MM.1S (cell line): Measurements from ENCODE around the gene USP9X.

Source experiments
- EZH2 ChIP-seq: fragments of 300-600 bp; sonication (generic); optimal IDR thresholded peaks from 2 replicates; pipeline ENCODE3; 2017; ENCODE audit warnings: low read depth, mild to moderate bottlenecking, antibody characterized with exemption, low read length, mixed read lengths
- TF ChIP-seq, protein P1 (sequence below): fragments of 300-600 bp; sonication (generic); IDR thresholded peaks from 2 replicates; pipeline ENCODE4 v1.5.1; 2016; ENCODE audit warnings: antibody characterized with exemption, low read length, mixed read lengths

DNA sequence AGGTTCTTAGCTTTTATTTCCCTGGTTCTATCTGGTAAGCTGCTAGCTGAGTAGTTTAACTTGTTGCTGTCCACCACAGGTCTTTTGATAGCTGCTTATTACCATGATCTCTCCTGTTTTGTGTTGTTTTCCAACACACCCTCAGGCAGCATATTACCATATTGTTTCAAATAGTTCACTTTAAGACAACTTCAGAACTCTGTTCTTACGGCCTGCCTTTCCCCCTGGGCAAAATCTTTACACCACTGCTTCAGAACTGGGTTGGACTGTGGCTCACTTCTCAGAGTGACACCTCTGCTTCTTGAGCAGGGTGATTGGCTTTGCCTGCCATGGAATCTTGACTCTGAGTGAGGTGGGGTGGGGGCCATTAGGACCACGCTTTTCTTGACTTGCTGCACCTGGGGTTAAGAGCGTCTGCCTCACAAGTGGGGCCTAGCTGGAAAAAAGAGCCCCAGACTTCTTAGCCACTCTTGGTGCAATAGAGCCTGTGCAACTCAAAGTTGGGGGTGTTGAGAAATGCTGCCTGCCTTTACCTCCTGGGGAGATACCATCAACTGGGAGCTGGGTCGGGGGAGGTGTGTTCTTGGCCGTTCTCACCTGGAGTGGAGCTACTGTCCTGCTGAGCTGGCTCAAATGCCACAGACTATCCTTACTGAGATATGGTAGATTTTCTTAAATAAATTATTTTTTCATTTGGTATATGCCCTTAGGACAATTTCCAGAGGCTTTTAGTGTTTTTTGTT is 23.4 kb downstream of the USP9X start:
- TF ChIP-seq, protein P1, sequence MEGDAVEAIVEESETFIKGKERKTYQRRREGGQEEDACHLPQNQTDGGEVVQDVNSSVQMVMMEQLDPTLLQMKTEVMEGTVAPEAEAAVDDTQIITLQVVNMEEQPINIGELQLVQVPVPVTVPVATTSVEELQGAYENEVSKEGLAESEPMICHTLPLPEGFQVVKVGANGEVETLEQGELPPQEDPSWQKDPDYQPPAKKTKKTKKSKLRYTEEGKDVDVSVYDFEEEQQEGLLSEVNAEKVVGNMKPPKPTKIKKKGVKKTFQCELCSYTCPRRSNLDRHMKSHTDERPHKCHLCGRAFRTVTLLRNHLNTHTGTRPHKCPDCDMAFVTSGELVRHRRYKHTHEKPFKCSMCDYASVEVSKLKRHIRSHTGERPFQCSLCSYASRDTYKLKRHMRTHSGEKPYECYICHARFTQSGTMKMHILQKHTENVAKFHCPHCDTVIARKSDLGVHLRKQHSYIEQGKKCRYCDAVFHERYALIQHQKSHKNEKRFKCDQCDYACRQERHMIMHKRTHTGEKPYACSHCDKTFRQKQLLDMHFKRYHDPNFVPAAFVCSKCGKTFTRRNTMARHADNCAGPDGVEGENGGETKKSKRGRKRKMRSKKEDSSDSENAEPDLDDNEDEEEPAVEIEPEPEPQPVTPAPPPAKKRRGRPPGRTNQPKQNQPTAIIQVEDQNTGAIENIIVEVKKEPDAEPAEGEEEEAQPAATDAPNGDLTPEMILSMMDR = no peak
- no peak for TF ChIP-seq EZH2
